Effector memory CD8-positive, alpha-beta T cell (primary cell): ENCODE data around the gene RILPL2.
"Not testable (repeated sequence)": the region's sequence is repeated elsewhere in the genome, so short reads cannot be mapped to it uniquely, and the experiment has no call there.

Experiments used
- ATAC-seq: fragments of 150-1000 bp; cut with Tn5 transposase; replicated peaks from 2 replicates; pipeline ENCODE4 v1.10.0; 2021; ENCODE audit warnings: mild to moderate bottlenecking, moderate library complexity
- DNase-seq, 3 experiments: peaks; one replicate each; pipeline ENCODE4 v3.0.0; 2021
- H3K27ac Mint-ChIP-seq, 2 donors: one replicate each; pipeline ENCODE4 v1.8.0; 2022; ENCODE audit warnings: mild to moderate bottlenecking in 2 of 2, mixed read lengths in 2 of 2, moderate library complexity in 2 of 2
- H3K27me3 Mint-ChIP-seq, 2 donors: one replicate each; pipeline ENCODE4 v1.8.0; 2022; ENCODE audit warnings: mixed read lengths in 2 of 2
- H3K36me3 Mint-ChIP-seq: one replicate; pipeline ENCODE4 v1.8.0; 2022; ENCODE audit warnings: mild to moderate bottlenecking, moderate library complexity, mixed read lengths; ENCODE audit not compliant: insufficient read depth
- H3K4me1 Mint-ChIP-seq, 2 donors: one replicate each; pipeline ENCODE4 v1.8.0; 2022; ENCODE audit warnings: low read depth in 2 of 2, mixed read lengths in 2 of 2
- H3K4me3 Mint-ChIP-seq, 2 donors: one replicate each; pipeline ENCODE4 v1.8.0; 2022; ENCODE audit warnings: mild to moderate bottlenecking in 2 of 2, mixed read lengths in 2 of 2, moderate library complexity in 2 of 2
- H3K9me3 Mint-ChIP-seq, 2 donors: one replicate each; pipeline ENCODE4 v1.8.0; 2022; ENCODE audit warnings: mixed read lengths in 2 of 2

The RILPL2 gene

DNA sequence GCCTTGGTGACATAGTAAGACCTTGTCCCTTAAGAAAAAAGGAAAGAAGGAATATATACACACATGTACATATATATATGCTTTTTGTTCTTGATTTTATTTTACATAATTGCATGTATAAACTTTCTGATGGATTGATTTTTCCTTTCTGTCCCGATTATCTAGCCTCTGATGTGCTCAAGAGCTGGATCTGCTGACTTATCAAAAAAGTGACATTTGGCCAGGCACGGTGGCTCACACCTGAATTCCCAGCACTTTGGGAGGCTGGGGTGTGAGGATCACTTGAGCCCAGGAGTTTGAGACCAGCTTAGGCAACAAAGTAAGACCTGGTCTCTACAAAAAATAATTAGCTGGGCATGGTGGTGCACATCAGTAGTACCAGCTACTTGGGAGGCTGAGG, 33.5 kb upstream of the RILPL2 start:
- Mint-ChIP-seq H3K4me3 (no peak overlapping the region), H3K27ac (peak overlapping the region in 1 of 2 donors; percentile 29), H3K9me3 (no peaks in the 10 kb centered on the region), H3K27me3 (no peaks in the 10 kb centered on the region), H3K4me1 (peaks cover 7 to 16% of the 10 kb centered on the region in 2 donors), H3K36me3 (peaks cover 32% of the 10 kb centered on the region)
- no peak for ATAC-seq
- no peak for DNase-seq

DNA sequence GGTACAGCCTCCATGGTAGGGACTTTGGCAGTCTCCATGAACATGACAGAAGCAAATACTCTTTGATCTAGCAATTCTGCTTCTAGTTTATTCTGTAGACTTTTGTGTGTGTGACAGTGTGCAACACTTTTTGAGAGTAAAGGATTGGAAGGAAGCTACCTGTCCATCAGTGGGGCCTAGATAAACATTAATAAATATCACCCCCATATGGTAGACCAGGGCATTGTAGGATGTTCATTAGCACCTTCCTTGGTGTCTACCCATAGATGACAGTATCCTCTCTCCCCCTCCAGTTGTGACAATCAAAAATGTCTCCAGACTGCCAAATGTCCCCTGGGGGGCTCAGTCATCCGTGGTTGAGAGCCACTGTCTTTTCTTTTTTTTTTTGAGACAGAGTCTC, 32.3 kb upstream of the RILPL2 start:
- H3K27me3 Mint-ChIP-seq: no peaks in the 10 kb centered on the region
- peaks cover 5 to 14% of the 10 kb centered on the region in 2 donors for H3K4me1 Mint-ChIP-seq
- H3K36me3 Mint-ChIP-seq: peaks cover 39% of the 10 kb centered on the region

DNA sequence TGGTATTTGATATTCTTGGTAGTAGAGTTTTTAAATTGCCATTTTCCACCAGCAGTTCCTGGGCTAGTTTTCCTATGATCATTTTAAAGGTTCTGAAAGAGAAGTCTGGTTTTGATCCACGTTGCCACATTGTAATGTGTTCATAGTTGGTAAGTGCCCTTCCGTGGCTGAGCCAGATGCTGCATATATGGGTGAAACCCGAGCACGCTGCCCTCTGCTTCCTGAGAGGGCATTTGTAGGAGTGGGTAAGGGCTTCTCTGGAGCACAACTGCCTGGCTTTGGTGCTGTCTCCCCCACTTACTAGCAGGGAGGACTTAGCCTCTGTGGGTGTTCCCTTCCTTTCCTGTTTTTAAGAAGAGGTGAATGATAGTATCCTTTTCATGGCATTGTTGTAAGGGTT, 28.6 kb upstream of the RILPL2 start:
- no peak overlapping the region for H3K27ac Mint-ChIP-seq
- H3K36me3 Mint-ChIP-seq: peaks cover 50% of the 10 kb centered on the region

More for the DNA sequence above, 32.3 kb upstream of the RILPL2 start:
- H3K27ac Mint-ChIP-seq: no peak overlapping the region
- H3K9me3 Mint-ChIP-seq: no peaks in the 10 kb centered on the region
- no peak overlapping the region for H3K4me3 Mint-ChIP-seq
- ATAC-seq (peak; percentile 77), DNase-seq (no peak)

DNA sequence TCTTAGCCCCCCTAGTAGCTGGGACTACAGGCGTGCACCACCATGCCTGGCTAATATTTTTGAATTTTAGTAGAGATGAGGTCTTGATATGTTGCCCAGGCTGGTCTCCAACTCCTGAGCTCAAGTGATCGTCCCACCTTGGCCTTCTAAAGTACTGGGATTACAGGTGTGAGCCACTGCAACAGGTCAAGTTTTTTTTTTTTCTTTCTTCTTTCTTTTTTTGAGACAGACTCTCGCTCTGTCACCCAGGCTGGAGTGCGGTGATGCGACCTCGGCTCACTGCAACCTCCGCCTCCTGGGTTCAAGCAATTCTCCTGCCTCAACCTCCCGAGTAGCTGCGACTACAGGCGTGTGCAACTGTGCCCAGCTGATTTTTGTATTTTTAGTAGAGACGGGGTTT, 26.7 kb upstream of the RILPL2 start:
- DNase-seq, H3K27ac Mint-ChIP-seq, H3K27me3 Mint-ChIP-seq, ATAC-seq, H3K9me3 Mint-ChIP-seq, H3K4me3 Mint-ChIP-seq: not testable (repeated sequence)
- peaks cover 55% of the 10 kb centered on the region for H3K36me3 Mint-ChIP-seq
- H3K4me1 Mint-ChIP-seq: peaks cover 18 to 33% of the 10 kb centered on the region in 2 donors

More for the DNA sequence above, 28.6 kb upstream of the RILPL2 start:
- H3K9me3 Mint-ChIP-seq: no peaks in the 10 kb centered on the region
- peaks cover 10 to 24% of the 10 kb centered on the region in 2 donors for H3K4me1 Mint-ChIP-seq
- no peak for DNase-seq
- no peaks in the 10 kb centered on the region for H3K27me3 Mint-ChIP-seq
- H3K4me3 Mint-ChIP-seq: no peak overlapping the region
- no peak for ATAC-seq

DNA sequence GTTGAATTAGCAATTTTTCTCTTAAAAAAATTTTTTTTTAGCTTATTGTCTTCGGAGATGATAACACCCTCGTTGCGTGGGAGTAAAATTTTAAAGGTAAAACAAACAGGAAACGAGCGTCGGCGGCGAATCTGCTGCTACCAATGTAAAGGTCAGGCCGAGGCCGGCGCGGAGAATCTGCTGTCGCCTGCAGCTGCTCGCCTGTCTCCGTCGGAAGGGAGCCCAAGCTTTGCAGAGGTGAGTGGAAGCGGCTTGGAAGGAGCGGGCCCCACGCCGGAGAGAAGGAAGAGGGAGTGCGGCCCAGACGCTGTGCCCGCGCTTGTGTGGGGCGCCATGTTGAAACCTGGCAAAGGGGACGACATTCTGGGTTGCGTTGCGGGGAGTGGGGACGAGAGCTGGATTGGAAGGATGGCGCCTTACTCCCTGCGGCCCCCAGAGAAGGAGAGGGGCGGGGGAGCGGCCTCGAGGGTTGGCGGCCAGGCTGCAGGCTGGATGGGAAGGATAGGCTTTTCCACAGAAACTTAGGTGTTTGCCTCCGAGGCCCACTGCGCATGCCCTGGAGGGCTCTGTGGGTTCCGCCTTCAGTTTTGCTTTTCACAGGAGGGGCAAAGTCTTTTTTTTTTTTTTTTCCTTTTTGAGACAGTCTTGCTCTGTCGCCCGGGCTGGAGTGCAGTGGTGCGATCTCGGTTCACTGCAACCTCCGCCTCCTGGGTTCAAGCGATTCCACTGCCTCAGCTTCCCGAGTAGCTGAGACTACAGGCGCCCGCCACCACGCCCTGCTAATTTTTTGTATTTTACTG, 21.7 kb upstream of the RILPL2 start, which contains the start of gene SNRNP35:
Gene SNRNP35 (plus strand): TSS at position 160 of the 800 bp plus-strand sequence. CDS start 7,402 bp downstream, outside the sequence.
- Mint-ChIP-seq H3K27ac (peak within 1 kb of the TSS; percentile 99), H3K4me1 (peaks cover 14 to 19% of the 10 kb centered on the region in 2 donors), H3K9me3 (no peaks in the 10 kb centered on the region), H3K4me3 (peak within 1 kb of the TSS; percentile 98 to 99), H3K27me3 (no peaks in the 10 kb centered on the region), H3K36me3 (peaks cover 22% of the 10 kb centered on the region)
- DNase-seq (peak; percentile 79 to 85 (median 79)), ATAC-seq (peak; percentile 80)

DNA sequence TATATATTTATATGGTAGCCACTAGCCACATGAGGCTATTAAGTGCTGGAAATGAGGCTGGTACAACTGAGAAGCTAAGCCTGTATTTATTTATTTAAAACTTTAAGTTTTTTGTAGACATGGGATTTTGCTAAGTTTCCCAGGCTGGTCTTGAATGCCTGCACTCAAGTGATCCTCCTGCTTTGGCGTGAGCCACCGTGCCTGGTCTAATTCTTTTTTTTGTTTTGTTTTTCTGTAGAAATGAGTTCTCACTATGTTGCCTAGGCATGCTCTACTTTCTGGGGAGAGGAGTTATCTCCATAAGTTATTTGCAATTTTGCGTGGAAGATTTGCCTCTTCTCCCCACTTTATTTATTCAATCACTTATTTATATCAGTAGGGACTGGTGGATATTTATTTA, 16.7 kb upstream of the RILPL2 start:
- ATAC-seq (no peak), DNase-seq (no peak)
- peaks cover 6 to 11% of the 10 kb centered on the region in 2 donors for H3K4me1 Mint-ChIP-seq
- H3K27me3 Mint-ChIP-seq: no peaks in the 10 kb centered on the region
- H3K27ac Mint-ChIP-seq: no peak overlapping the region
- H3K9me3 Mint-ChIP-seq: no peaks in the 10 kb centered on the region
- no peak overlapping the region for H3K4me3 Mint-ChIP-seq
- peaks cover 10% of the 10 kb centered on the region for H3K36me3 Mint-ChIP-seq

DNA sequence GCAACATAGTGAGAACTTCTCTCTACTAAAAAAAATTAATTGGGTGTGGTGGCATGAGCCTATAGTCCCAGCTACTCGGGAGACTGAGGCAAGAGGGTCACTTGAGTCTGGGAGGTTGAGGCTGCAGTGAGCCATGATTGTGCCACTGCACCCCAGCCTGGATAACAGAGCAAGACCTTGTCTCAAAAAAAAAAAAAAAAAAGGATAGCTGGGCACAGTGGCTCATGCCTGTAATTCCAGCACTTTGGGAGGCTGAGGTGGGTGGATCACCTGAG, 15.7 kb upstream of the RILPL2 start:
- Mint-ChIP-seq H3K27ac (peak overlapping the region in 1 of 2 donors; percentile 83), H3K4me1 (peaks cover 11 to 12% of the 10 kb centered on the region in 2 donors)
- ATAC-seq, DNase-seq, H3K36me3 Mint-ChIP-seq, H3K27me3 Mint-ChIP-seq, H3K4me3 Mint-ChIP-seq, H3K9me3 Mint-ChIP-seq: not testable (repeated sequence)

DNA sequence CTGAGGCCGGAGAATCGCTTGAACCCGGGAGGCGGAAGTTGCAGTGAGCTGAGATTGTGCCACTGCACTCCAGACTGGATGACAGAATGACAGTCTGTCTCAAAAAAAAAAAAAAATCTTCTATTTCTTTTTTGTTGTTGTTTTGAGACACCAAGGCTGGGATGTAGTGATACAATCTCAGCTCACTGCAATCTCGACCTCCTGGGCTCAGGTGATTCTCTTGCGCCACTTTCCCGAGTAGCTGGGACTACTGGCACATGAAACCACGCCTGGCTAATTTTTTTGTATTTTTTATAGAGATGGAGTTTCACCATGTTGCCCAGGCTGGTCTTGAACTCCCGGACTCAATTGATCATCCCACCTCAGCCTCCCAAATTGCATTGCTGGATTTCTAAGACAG, 14.2 kb upstream of the RILPL2 start:
- no peak overlapping the region for H3K27ac Mint-ChIP-seq
- H3K4me1 Mint-ChIP-seq: peaks cover 11 to 12% of the 10 kb centered on the region in 2 donors
- no peaks in the 10 kb centered on the region for H3K9me3 Mint-ChIP-seq
- no peak overlapping the region for H3K4me3 Mint-ChIP-seq
- no peak for DNase-seq
- no peak for ATAC-seq
- H3K27me3 Mint-ChIP-seq: no peaks in the 10 kb centered on the region
- H3K36me3 Mint-ChIP-seq: peaks cover 5% of the 10 kb centered on the region

DNA sequence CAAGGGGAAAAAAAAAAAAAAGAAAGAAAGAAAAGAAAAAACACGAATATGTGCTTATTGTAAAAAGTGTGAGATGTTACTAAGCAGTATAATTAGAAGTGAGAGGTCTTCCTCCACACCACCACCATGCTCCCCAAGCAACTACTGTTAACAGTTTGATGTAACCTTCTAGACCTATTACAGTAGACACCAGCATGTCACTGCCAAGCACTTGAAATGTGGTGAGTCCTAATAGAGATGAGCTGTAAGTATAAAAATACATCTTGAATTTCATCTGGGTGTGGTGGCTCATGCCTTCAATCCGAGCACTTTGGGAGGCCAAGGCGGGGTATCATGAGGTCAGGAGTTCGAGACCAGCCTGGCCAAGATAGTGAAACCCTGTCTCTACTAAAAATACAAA, 13.4 kb upstream of the RILPL2 start:
- no peak for ATAC-seq
- Mint-ChIP-seq H3K9me3 (no peaks in the 10 kb centered on the region), H3K27ac (no peak overlapping the region)

DNA sequence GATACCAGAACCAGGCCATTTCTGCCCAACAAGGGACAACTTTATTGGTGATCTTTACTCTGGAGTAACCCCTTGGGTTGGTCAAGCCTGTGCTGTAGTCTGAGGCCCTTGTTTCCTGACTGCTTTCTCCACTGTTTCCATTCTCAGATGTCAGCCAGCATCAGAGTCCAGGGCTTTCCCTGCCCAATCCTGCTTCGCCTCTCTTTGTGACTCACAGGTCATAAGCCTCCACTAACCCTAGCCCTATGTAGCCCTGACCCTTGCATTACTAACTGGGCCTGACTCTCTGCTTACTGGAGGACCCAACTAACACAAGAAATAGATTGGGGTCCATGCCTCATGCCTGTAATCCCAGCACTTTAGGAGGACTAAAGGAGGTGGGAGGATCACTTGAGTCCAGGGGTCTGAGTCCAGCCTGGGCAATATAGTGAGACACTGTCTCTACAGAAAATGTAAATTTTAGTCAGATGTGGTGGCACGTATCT, 12.8 kb upstream of the RILPL2 start:
- DNase-seq (no peak), ATAC-seq (no peak)
- Mint-ChIP-seq H3K4me3 (peak overlapping the region in 1 of 2 donors; percentile 33), H3K27me3 (no peaks in the 10 kb centered on the region), H3K9me3 (no peaks in the 10 kb centered on the region), H3K27ac (peak overlapping the region; percentile 88 to 91), H3K36me3 (peaks cover 5% of the 10 kb centered on the region), H3K4me1 (peaks cover 11 to 12% of the 10 kb centered on the region in 2 donors)

More for the DNA sequence above, 13.4 kb upstream of the RILPL2 start:
- Mint-ChIP-seq H3K27me3 (no peaks in the 10 kb centered on the region), H3K36me3 (peaks cover 5% of the 10 kb centered on the region), H3K4me1 (peaks cover 11 to 12% of the 10 kb centered on the region in 2 donors), H3K4me3 (no peak overlapping the region)
- DNase-seq: no peak

DNA sequence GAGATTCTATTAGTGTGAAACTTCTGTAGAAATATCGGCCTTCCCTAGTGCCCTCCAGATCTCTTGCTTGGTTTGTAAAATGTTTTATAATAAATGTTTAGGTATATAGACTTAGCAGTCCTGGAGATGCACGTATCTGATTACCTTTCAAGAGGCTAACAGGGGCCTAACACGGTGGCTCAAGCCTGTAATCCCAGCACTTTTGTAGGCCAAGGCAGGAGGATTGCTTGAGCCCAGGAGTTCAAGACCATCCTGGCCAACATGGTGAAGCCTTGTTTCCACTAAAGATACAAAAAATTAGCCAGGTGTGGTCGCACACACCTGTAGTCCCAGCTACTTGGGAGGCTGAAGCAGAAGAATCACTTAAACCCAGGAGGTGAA, 9.8 kb upstream of the RILPL2 start:
- peaks cover 11 to 12% of the 10 kb centered on the region in 2 donors for H3K4me1 Mint-ChIP-seq
- H3K9me3 Mint-ChIP-seq: no peaks in the 10 kb centered on the region
- H3K27me3 Mint-ChIP-seq: no peaks in the 10 kb centered on the region
- DNase-seq (no peak), ATAC-seq (no peak)
- H3K4me3 Mint-ChIP-seq: no peak overlapping the region
- peak overlapping the region; percentile 44 to 53 for H3K27ac Mint-ChIP-seq
- H3K36me3 Mint-ChIP-seq: no peaks in the 10 kb centered on the region

DNA sequence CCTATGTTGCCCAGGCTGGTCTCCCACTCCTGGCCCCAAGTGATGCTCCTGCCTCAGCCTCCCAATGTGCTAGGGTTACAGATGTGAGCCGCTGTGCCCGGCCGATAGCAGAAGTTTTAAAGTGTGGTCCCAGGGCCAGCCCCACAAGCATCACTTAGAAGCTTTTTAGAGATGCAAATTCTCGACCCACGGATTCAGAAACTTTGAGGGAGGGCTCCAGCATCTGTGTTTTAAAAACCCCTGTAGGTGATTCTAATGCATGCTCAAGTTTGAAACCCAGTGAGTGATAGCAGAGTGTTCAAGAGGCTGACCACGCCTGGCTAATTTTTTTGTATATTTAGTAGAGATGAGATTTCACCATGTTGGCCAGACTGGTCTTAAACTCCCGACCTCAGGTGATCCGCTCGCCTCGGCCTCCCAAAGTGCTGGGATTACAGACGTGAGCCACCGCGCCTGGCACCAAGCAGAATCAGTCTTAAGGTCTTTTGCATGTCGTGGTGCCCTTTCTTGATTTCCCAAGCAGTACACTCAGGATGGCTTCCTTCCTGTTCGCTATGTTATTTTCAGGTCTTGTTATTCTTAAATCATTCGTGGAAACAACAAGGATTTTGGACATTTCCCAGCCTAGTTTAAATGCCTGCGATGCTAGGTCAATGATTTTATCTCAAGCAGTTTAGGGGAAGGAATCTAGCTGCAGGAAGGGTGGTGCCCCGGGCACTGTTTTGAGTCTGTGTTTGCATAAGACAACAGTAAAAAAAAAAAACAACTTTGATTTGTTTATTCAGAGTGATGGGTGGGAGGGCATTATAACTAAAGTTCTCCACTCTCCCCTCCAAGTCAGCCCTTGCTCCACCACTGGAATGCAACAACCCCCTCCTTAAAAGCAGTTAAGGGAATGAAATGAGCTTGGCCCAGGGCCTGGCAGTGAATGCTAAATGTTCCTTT, 9.2 kb upstream of the RILPL2 start:
- DNase-seq: no peak
- ATAC-seq: no peak
- no peaks in the 10 kb centered on the region for H3K36me3 Mint-ChIP-seq
- H3K9me3 Mint-ChIP-seq: no peaks in the 10 kb centered on the region
- no peak overlapping the region for H3K4me3 Mint-ChIP-seq
- no peaks in the 10 kb centered on the region for H3K27me3 Mint-ChIP-seq
- H3K27ac Mint-ChIP-seq: peak overlapping the region; percentile 44 to 53
- peaks cover 11 to 12% of the 10 kb centered on the region in 2 donors for H3K4me1 Mint-ChIP-seq
